ENCODE data around the gene COG2.

- TF ChIP-seq EZH2 (IDR thresholded peaks at IDR 0.05; ENCODE audit: low read length, unreplicated experiment) (no peak), EZH2phosphoT487 (IDR thresholded peaks at IDR 0.05; ENCODE audit: borderline replicate concordance, low read length) (no peak)
- TF ChIP-seq, protein P1, sequence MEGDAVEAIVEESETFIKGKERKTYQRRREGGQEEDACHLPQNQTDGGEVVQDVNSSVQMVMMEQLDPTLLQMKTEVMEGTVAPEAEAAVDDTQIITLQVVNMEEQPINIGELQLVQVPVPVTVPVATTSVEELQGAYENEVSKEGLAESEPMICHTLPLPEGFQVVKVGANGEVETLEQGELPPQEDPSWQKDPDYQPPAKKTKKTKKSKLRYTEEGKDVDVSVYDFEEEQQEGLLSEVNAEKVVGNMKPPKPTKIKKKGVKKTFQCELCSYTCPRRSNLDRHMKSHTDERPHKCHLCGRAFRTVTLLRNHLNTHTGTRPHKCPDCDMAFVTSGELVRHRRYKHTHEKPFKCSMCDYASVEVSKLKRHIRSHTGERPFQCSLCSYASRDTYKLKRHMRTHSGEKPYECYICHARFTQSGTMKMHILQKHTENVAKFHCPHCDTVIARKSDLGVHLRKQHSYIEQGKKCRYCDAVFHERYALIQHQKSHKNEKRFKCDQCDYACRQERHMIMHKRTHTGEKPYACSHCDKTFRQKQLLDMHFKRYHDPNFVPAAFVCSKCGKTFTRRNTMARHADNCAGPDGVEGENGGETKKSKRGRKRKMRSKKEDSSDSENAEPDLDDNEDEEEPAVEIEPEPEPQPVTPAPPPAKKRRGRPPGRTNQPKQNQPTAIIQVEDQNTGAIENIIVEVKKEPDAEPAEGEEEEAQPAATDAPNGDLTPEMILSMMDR (conservative IDR thresholded peaks at IDR 0.05; ENCODE audit: low read depth, low read length): no peak
These were observed 47.1 kb upstream of the COG2 start for GRCh38 chr1:230595181-230595580.
